22Rv1 (cell line): ENCODE data around the gene SYNE2.

Experiments
- CTCF ChIP-seq: fragments of 450-650 bp; IDR thresholded peaks from 2 replicates; pipeline ENCODE4 v1.5.1; 2017; ENCODE audit warnings: mild to moderate bottlenecking
- ZFX ChIP-seq: fragments of 450-650 bp; IDR thresholded peaks from 2 replicates; pipeline ENCODE4 v1.6.1; 2017; ENCODE audit warnings: antibody characterized with exemption, borderline replicate concordance

- TF ChIP-seq CTCF (no peak), ZFX (no peak)
These were observed 372.4 kb downstream of the SYNE2 start for GRCh38 chr14:64225151-64225757.
